ENCODE measurements around the gene NPIPA5. TPM values are rescaled to one million over a fixed set of nuclear protein-coding genes. Genes with fewer than 3 reads are reported as not detected.
A peak's percentile ranks its signal among the peaks of the same experiment; 100 is the strongest.
"Not testable (repeated sequence)": the region's sequence is repeated elsewhere in the genome, so short reads cannot be mapped to it uniquely, and the experiment has no call there.

The NPIPA5 gene
- total RNA-seq, 2 experiments from 2014 or later, result 0.74 to 1.0 TPM

GRCh38 chr16:15333969-15334368, 44.1 kb downstream of the NPIPA5 start:
- H3K36me3 ChIP-seq (ENCODE audit: insufficient read depth, low read length); POLR2A ChIA-PET; H3K36me3 Mint-ChIP-seq (ENCODE audit: low read depth); H3K27me3 ChIP-seq (ENCODE audit: control insufficient read depth in 1 of 2, insufficient read depth in 2 of 2, low read length in 2 of 2); H3K27me3 Mint-ChIP-seq; CTCF ChIA-PET; H3K4me3 ChIP-seq (ENCODE audit: low read length); H3K4me3 Mint-ChIP-seq; ATAC-seq (ENCODE audit: poor library complexity); H3K9me3 ChIP-seq (ENCODE audit: control insufficient read depth in 1 of 2, insufficient read depth in 1 of 2, low read length in 2 of 2); H3K4me1 ChIP-seq (ENCODE audit: insufficient read depth, low read length); H3K27ac Mint-ChIP-seq; H3K4me1 Mint-ChIP-seq (ENCODE audit: low read depth); H3K9me3 Mint-ChIP-seq; H3K27ac ChIP-seq (ENCODE audit: low read depth in 1 of 2, low read length in 2 of 2); intact Hi-C loops (cut with DNase I, micrococcal nuclease): not testable (repeated sequence)
- DNase-seq, result peak in 1 of 14 experiments; percentile 0

GRCh38 chr16:15330978-15331377, 47.1 kb downstream of the NPIPA5 start:
- H3K27me3 ChIP-seq (ENCODE audit: control insufficient read depth in 1 of 2, insufficient read depth in 2 of 2, low read length in 2 of 2); H3K4me3 Mint-ChIP-seq; DNase-seq; POLR2A ChIA-PET; H3K9me3 ChIP-seq (ENCODE audit: control insufficient read depth in 1 of 2, insufficient read depth in 1 of 2, low read length in 2 of 2); H3K36me3 ChIP-seq (ENCODE audit: insufficient read depth, low read length); H3K4me1 ChIP-seq (ENCODE audit: insufficient read depth, low read length); H3K27me3 Mint-ChIP-seq; H3K4me1 Mint-ChIP-seq (ENCODE audit: low read depth); H3K4me3 ChIP-seq (ENCODE audit: low read length); ATAC-seq (ENCODE audit: poor library complexity); H3K36me3 Mint-ChIP-seq (ENCODE audit: low read depth); intact Hi-C loops (cut with DNase I, micrococcal nuclease); H3K9me3 Mint-ChIP-seq; CTCF ChIA-PET; H3K27ac ChIP-seq (ENCODE audit: low read depth in 1 of 2, low read length in 2 of 2); H3K27ac Mint-ChIP-seq: not testable (repeated sequence)

GRCh38 chr16:15324954-15325353, 53.1 kb downstream of the NPIPA5 start:
- H3K9me3 ChIP-seq (ENCODE audit: control insufficient read depth in 1 of 2, insufficient read depth in 1 of 2, low read length in 2 of 2); H3K4me1 ChIP-seq (ENCODE audit: insufficient read depth, low read length); POLR2A ChIA-PET; H3K36me3 Mint-ChIP-seq (ENCODE audit: low read depth); H3K4me1 Mint-ChIP-seq (ENCODE audit: low read depth); H3K27me3 Mint-ChIP-seq; intact Hi-C loops (cut with DNase I, micrococcal nuclease); DNase-seq; H3K36me3 ChIP-seq (ENCODE audit: insufficient read depth, low read length); H3K27ac ChIP-seq (ENCODE audit: low read depth in 1 of 2, low read length in 2 of 2); H3K4me3 ChIP-seq (ENCODE audit: low read length); CTCF ChIA-PET; H3K27me3 ChIP-seq (ENCODE audit: control insufficient read depth in 1 of 2, insufficient read depth in 2 of 2, low read length in 2 of 2); H3K4me3 Mint-ChIP-seq; H3K27ac Mint-ChIP-seq; ATAC-seq (ENCODE audit: poor library complexity); H3K9me3 Mint-ChIP-seq: not testable (repeated sequence)

- H3K4me3 ChIP-seq (ENCODE audit: low read length); H3K36me3 ChIP-seq (ENCODE audit: insufficient read depth, low read length); CTCF ChIA-PET; H3K27ac ChIP-seq (ENCODE audit: low read depth in 1 of 2, low read length in 2 of 2); H3K27ac Mint-ChIP-seq; H3K36me3 Mint-ChIP-seq (ENCODE audit: low read depth); intact Hi-C loops (cut with DNase I, micrococcal nuclease); ATAC-seq (ENCODE audit: poor library complexity); H3K9me3 ChIP-seq (ENCODE audit: control insufficient read depth in 1 of 2, insufficient read depth in 1 of 2, low read length in 2 of 2); H3K4me1 ChIP-seq (ENCODE audit: insufficient read depth, low read length); H3K9me3 Mint-ChIP-seq; DNase-seq; H3K27me3 ChIP-seq (ENCODE audit: control insufficient read depth in 1 of 2, insufficient read depth in 2 of 2, low read length in 2 of 2); POLR2A ChIA-PET; H3K4me3 Mint-ChIP-seq; H3K4me1 Mint-ChIP-seq (ENCODE audit: low read depth); H3K27me3 Mint-ChIP-seq: not testable (repeated sequence)
These were observed 54.7 kb downstream of the NPIPA5 start for GRCh38 chr16:15323373-15323772.

- H3K9me3 Mint-ChIP-seq; H3K27ac Mint-ChIP-seq; H3K9me3 ChIP-seq (ENCODE audit: control insufficient read depth in 1 of 2, insufficient read depth in 1 of 2, low read length in 2 of 2); intact Hi-C loops (cut with DNase I, micrococcal nuclease); H3K4me3 ChIP-seq (ENCODE audit: low read length); H3K27me3 ChIP-seq (ENCODE audit: control insufficient read depth in 1 of 2, insufficient read depth in 2 of 2, low read length in 2 of 2); DNase-seq; H3K36me3 ChIP-seq (ENCODE audit: insufficient read depth, low read length); H3K36me3 Mint-ChIP-seq (ENCODE audit: low read depth); CTCF ChIA-PET; ATAC-seq (ENCODE audit: poor library complexity); POLR2A ChIA-PET; H3K4me3 Mint-ChIP-seq; H3K4me1 ChIP-seq (ENCODE audit: insufficient read depth, low read length); H3K4me1 Mint-ChIP-seq (ENCODE audit: low read depth); H3K27me3 Mint-ChIP-seq; H3K27ac ChIP-seq (ENCODE audit: low read depth in 1 of 2, low read length in 2 of 2): not testable (repeated sequence)
These were observed 56.9 kb downstream of the NPIPA5 start for GRCh38 chr16:15321221-15321620.

- not testable (repeated sequence) for H3K4me3 ChIP-seq (ENCODE audit: low read length); H3K27ac Mint-ChIP-seq
These were observed 63.5 kb downstream of the NPIPA5 start for GRCh38 chr16:15314562-15314961.

More at GRCh38 chr16:15314562-15314961, 63.5 kb downstream of the NPIPA5 start:
- H3K4me1 Mint-ChIP-seq (ENCODE audit: low read depth); H3K27me3 Mint-ChIP-seq; DNase-seq; POLR2A ChIA-PET; ATAC-seq (ENCODE audit: poor library complexity); H3K27ac ChIP-seq (ENCODE audit: low read depth in 1 of 2, low read length in 2 of 2); H3K9me3 Mint-ChIP-seq; H3K4me1 ChIP-seq (ENCODE audit: insufficient read depth, low read length); H3K9me3 ChIP-seq (ENCODE audit: control insufficient read depth in 1 of 2, insufficient read depth in 1 of 2, low read length in 2 of 2); intact Hi-C loops (cut with DNase I, micrococcal nuclease); H3K36me3 Mint-ChIP-seq (ENCODE audit: low read depth); H3K4me3 Mint-ChIP-seq; H3K27me3 ChIP-seq (ENCODE audit: control insufficient read depth in 1 of 2, insufficient read depth in 2 of 2, low read length in 2 of 2); CTCF ChIA-PET; H3K36me3 ChIP-seq (ENCODE audit: insufficient read depth, low read length): not testable (repeated sequence)
